Parathyroid adenoma (tissue), 2 donors: ENCODE results near the gene DSCAML1.

Source experiments
- H2AFZ ChIP-seq: fragments of 300-600 bp; sonication (generic); one replicate; pipeline ENCODE4 v1.7.0; 2017; ENCODE audit warnings: antibody characterized with exemption, mild to moderate bottlenecking
- H3K27ac ChIP-seq: fragments of 300-600 bp; sonication (generic); one replicate; pipeline ENCODE4 v1.7.0; 2017
- H3K27me3 ChIP-seq: fragments of 300-600 bp; sonication (generic); one replicate; pipeline ENCODE4 v1.7.0; 2017; ENCODE audit warnings: low read length; ENCODE audit not compliant: control insufficient read depth, insufficient read depth
- H3K36me3 ChIP-seq: fragments of 300-600 bp; sonication (generic); one replicate; pipeline ENCODE4 v1.7.0; 2017; ENCODE audit warnings: low read length; ENCODE audit not compliant: control insufficient read depth, insufficient read depth
- H3K4me1 ChIP-seq: fragments of 300-600 bp; sonication (generic); one replicate; pipeline ENCODE4 v1.7.0; 2017; ENCODE audit warnings: control low read depth
- H3K4me2 ChIP-seq: fragments of 300-600 bp; sonication (generic); one replicate; pipeline ENCODE4 v1.7.0; 2017; ENCODE audit warnings: low read length
- H3K4me3 ChIP-seq: fragments of 300-600 bp; sonication (generic); one replicate; pipeline ENCODE4 v1.7.0; 2017; ENCODE audit warnings: low read depth, low read length
- H3K79me2 ChIP-seq: fragments of 300-600 bp; sonication (generic); one replicate; pipeline ENCODE4 v1.7.0; 2017; ENCODE audit warnings: control low read depth
- H3K9ac ChIP-seq: fragments of 300-600 bp; sonication (generic); one replicate; pipeline ENCODE4 v1.7.0; 2017; ENCODE audit warnings: mild to moderate bottlenecking
- H3K9me3 ChIP-seq: fragments of 300-600 bp; sonication (generic); one replicate; pipeline ENCODE4 v1.7.0; 2017; ENCODE audit warnings: low read length; ENCODE audit not compliant: control insufficient read depth
- TF ChIP-seq, protein P1 (sequence below): fragments of 300-600 bp; sonication (generic); IDR thresholded peaks from one replicate; pipeline ENCODE4 v1.7.0; 2017; ENCODE audit warnings: antibody characterized with exemption, mild to moderate bottlenecking
- donor health status: primary hyperparathyroidism.

The DSCAML1 gene

DNA sequence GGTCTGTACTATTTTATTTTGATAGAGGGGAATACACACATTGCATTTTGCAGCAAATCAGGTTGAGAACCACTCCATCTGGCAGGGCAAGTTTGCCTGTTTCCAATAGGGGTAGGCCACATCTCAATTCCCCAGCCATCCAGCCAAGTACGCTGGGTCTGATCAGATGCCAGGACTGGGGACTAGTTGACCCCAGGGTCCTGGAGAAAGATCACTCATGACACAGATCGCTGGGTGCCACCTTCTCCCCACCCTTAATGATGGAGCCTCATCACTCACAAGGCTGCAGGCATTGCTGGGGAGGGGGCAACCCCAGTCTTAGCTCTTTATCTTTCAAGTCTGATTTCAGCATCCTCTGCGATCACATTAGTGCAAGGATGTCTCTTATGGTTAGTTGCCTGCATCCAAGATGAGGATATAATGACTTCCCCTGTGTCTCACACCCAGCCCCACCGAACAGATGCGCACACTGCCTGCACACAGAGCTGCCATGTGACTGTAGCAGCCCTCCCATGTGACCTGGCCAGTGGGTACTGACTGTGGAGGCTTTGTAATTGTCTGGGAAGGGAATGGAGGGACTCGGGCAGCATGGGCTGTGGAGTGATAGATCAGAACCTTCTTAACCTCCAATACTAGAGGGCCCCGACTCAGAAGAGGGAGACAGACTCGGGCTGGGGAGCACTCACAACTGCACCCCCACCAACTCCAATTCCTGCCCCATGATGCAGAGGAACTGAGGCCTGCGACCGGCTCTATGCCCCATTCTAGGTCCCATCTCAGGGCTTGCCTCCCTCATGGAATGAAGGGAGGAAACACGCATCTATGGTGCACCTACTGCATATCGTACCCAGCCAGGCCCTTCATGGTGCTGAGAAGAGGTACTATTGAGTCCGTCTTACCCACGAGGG, 155.8 kb downstream of the DSCAML1 start:
- H3K79me2 ChIP-seq, result no peaks in the 10 kb centered on the region
- no peaks in the 10 kb centered on the region for H3K4me1 ChIP-seq
- no peak overlapping the region for H3K4me2 ChIP-seq
- H3K36me3 ChIP-seq, result no peaks in the 10 kb centered on the region
- TF ChIP-seq, protein P1, sequence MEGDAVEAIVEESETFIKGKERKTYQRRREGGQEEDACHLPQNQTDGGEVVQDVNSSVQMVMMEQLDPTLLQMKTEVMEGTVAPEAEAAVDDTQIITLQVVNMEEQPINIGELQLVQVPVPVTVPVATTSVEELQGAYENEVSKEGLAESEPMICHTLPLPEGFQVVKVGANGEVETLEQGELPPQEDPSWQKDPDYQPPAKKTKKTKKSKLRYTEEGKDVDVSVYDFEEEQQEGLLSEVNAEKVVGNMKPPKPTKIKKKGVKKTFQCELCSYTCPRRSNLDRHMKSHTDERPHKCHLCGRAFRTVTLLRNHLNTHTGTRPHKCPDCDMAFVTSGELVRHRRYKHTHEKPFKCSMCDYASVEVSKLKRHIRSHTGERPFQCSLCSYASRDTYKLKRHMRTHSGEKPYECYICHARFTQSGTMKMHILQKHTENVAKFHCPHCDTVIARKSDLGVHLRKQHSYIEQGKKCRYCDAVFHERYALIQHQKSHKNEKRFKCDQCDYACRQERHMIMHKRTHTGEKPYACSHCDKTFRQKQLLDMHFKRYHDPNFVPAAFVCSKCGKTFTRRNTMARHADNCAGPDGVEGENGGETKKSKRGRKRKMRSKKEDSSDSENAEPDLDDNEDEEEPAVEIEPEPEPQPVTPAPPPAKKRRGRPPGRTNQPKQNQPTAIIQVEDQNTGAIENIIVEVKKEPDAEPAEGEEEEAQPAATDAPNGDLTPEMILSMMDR, result no peak
- no peaks in the 10 kb centered on the region for H3K27me3 ChIP-seq
- H3K9me3 ChIP-seq, result no peaks in the 10 kb centered on the region
- no peak overlapping the region for H3K27ac ChIP-seq
- H3K9ac ChIP-seq, result no peak overlapping the region
- no peak overlapping the region for H3K4me3 ChIP-seq
- no peak overlapping the region for H2AFZ ChIP-seq

DNA sequence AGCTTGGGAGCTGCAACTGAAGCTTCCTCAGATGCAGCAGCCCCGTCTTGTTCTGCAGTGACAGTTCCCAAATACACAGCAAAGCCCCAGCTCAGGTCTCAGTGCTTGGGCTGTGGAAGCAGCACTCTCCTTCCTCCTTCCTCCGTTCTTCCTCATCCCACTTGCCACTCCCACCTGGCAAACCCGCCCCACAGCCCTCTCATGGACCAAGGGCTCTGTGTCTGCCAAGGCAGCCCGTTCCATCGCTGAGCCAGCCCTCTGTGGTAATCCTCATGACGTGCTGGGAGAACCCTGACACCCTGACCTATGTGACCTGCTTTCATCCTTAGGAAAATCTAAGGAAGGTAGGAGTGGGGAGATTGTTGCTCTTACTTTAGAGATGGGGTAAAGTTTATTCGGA, 157.0 kb downstream of the DSCAML1 start:
- no peaks in the 10 kb centered on the region for H3K4me1 ChIP-seq
- H3K27ac ChIP-seq, result no peak overlapping the region
- H3K9me3 ChIP-seq, result no peaks in the 10 kb centered on the region
- no peaks in the 10 kb centered on the region for H3K27me3 ChIP-seq
- no peak overlapping the region for H3K4me3 ChIP-seq
- no peaks in the 10 kb centered on the region for H3K79me2 ChIP-seq
- no peak overlapping the region for H3K4me2 ChIP-seq
- TF ChIP-seq, protein P1, result no peak
- no peak overlapping the region for H2AFZ ChIP-seq
- no peaks in the 10 kb centered on the region for H3K36me3 ChIP-seq
- H3K9ac ChIP-seq, result no peak overlapping the region

DNA sequence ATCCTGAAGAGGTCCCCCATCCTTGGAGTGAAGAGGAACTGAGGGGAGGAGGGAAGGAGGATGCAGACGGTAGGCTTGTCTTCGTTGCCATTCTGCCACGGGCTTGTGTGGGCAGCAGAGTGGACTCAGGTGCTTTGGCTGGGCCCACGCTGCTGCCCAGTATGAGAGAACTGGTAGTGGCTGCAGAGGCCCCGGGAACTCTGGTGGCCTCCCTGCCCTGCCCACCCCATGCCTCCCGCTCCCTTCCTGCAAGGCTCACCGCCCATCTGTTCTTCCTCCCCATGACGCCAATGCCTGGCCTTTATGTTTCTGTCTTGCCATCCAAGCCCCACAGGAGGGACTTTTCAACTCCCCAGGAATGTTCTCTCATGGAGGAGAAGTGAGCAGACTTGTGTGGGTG, 157.4 kb downstream of the DSCAML1 start:
- TF ChIP-seq, protein P1, result no peak
- Histone ChIP-seq H3K27ac (no peak overlapping the region), H3K4me1 (no peaks in the 10 kb centered on the region), H2AFZ (no peak overlapping the region), H3K36me3 (no peaks in the 10 kb centered on the region), H3K27me3 (no peaks in the 10 kb centered on the region), H3K9me3 (no peaks in the 10 kb centered on the region), H3K4me2 (no peak overlapping the region), H3K79me2 (no peaks in the 10 kb centered on the region), H3K9ac (no peak overlapping the region), H3K4me3 (no peak overlapping the region)

DNA sequence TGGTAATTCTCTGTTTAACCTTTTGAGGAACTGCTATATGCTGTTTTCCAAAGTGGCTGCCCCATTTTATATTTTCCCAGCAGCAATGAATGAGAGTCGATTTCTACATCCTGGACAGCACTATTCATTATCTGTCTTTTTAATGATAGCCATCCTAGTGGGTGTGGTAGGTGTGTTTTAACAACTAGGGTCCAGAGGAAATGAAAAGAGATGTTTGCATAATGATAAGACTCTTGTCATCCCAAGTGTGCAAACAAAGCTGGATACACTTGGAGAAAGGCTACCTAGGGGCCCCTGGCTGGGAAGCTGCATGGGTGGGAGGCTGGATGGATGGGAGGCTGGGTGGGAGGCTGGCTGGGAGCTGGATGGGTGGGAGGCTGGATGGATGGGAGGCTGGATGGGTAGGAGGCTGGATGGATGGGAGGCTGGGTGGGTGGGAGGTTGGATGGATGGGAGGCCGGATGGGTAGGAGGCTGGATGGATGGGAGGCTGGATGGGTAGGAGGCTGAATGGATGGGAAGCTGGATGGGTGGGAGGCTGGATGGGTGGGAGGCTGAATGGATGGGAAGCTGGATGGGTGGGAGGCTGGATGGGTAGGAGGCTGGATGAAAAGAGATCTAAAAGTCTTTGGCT, 158.0 kb downstream of the DSCAML1 start:
- Histone ChIP-seq H3K4me3 (no peak overlapping the region), H3K27me3 (no peaks in the 10 kb centered on the region), H3K79me2 (no peaks in the 10 kb centered on the region), H2AFZ (no peak overlapping the region), H3K27ac (no peak overlapping the region), H3K36me3 (no peaks in the 10 kb centered on the region), H3K9ac (no peak overlapping the region), H3K4me1 (no peaks in the 10 kb centered on the region), H3K9me3 (no peaks in the 10 kb centered on the region), H3K4me2 (no peak overlapping the region)
- TF ChIP-seq, protein P1, result no peak
